Thymus (tissue), 11 donors: Measurements from ENCODE around the gene DNTTIP2. TPM values are rescaled to one million over a fixed set of nuclear protein-coding genes. Genes with fewer than 3 reads are reported as not detected.

ENCODE experiments used
- DNase-seq, 9 donors: peaks; one replicate each; pipeline ENCODE4 v3.0.0-alpha.2; 2013; ENCODE audit warnings: low spot score in 9 of 9, low read depth in 6 of 9, missing footprints in 1 of 9
- H3K27ac ChIP-seq, 2 donors: one replicate each; pipeline ENCODE4 v1.5.1; 2013; ENCODE audit warnings: control low read depth in 1 of 2, low read depth in 1 of 2, low read length in 1 of 2, mild to moderate bottlenecking in 1 of 2, moderate library complexity in 1 of 2
- H3K27me3 ChIP-seq, 2 donors: one replicate each; pipeline ENCODE4 v1.5.1; 2013; ENCODE audit warnings: low read length in 1 of 2; ENCODE audit not compliant: control insufficient read depth in 2 of 2, insufficient read depth in 1 of 2
- H3K36me3 ChIP-seq, 2 donors: one replicate each; pipeline ENCODE4 v1.5.1; 2013; ENCODE audit warnings: low read length in 1 of 2, mild to moderate bottlenecking in 1 of 2, moderate library complexity in 1 of 2; ENCODE audit not compliant: control insufficient read depth in 2 of 2, insufficient read depth in 2 of 2
- H3K4me1 ChIP-seq, 2 donors: one replicate each; pipeline ENCODE4 v1.5.1; 2013; ENCODE audit warnings: low read length in 2 of 2; ENCODE audit not compliant: control insufficient read depth in 2 of 2, insufficient read depth in 2 of 2
- H3K4me3 ChIP-seq, 2 donors: one replicate each; pipeline ENCODE4 v1.5.1; 2013; ENCODE audit warnings: low read length in 2 of 2, control low read depth in 1 of 2, mild to moderate bottlenecking in 1 of 2
- H3K9me3 ChIP-seq, 2 donors: one replicate each; pipeline ENCODE4 v1.5.1; 2013; ENCODE audit warnings: low read length in 1 of 2, mild to moderate bottlenecking in 1 of 2; ENCODE audit not compliant: control insufficient read depth in 2 of 2, insufficient read depth in 1 of 2
- WGBS: extraction: QIAGEN DNeasy Blood & Tissue Kit; methylation state at CpG from one replicate; pipeline ENCODE4 v1.1.7; 2013; 5-methylcytosine and 5-hydroxymethylcytosine counted together
- polyA plus RNA-seq: library from polyadenylated mRNA; stranded (reverse); fragments of 200-250 nt; gene quantifications from one replicate; pipeline ENCODE4 v1.2.3, GENCODE V29; 2013
- total RNA-seq: library from RNA; stranded (reverse); fragments of 120-200 nt; gene quantifications from one replicate; pipeline ENCODE4 v1.2.4, GENCODE V29; 2013
- donor health status: healthy.

DNTTIP2 gene
- total and polyA plus RNA-seq, 2 donors, result 52.5 to 80.6 TPM

DNA sequence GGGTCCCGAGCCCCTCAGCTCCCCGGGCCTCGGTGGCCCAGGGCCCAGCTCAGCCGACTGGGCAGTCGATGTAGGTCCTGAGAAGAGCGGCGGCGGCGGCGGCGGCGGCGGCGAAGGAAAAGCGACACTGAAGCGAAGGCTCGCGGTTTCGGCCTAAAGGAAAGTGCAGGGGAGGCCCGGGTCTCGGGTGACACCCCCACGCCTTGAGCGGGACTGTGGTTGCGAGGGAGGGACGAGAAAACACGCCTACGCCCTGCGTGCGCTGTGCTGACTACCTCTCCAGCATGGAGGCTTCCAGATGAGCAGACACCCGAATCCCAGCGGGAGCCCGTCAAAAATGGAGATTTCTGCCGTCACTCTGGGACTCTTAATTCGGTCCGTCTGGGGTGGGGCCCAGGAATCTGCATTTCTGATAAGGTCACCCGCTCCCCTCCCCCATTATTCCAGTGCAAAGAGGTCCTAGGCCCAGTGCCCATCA lies 31.2 kb downstream of the DNTTIP2 start:
- H3K9me3 ChIP-seq, result peaks cover 0 to 7% of the 10 kb centered on the region in 2 donors
- H3K27ac ChIP-seq, result peak overlapping the region; percentile 81 to 92
- peak overlapping the region; percentile 89 to 93 for H3K4me3 ChIP-seq
- no peaks in the 10 kb centered on the region for H3K36me3 ChIP-seq
- peaks cover 6 to 18% of the 10 kb centered on the region in 2 donors for H3K4me1 ChIP-seq
- under 1% methylated on average over 36 of the region's 36 CpGs for WGBS
- H3K27me3 ChIP-seq, result no peaks in the 10 kb centered on the region
- DNase-seq, result peak in 5 of 9 donors; percentile 21 to 57 (median 36)

DNA sequence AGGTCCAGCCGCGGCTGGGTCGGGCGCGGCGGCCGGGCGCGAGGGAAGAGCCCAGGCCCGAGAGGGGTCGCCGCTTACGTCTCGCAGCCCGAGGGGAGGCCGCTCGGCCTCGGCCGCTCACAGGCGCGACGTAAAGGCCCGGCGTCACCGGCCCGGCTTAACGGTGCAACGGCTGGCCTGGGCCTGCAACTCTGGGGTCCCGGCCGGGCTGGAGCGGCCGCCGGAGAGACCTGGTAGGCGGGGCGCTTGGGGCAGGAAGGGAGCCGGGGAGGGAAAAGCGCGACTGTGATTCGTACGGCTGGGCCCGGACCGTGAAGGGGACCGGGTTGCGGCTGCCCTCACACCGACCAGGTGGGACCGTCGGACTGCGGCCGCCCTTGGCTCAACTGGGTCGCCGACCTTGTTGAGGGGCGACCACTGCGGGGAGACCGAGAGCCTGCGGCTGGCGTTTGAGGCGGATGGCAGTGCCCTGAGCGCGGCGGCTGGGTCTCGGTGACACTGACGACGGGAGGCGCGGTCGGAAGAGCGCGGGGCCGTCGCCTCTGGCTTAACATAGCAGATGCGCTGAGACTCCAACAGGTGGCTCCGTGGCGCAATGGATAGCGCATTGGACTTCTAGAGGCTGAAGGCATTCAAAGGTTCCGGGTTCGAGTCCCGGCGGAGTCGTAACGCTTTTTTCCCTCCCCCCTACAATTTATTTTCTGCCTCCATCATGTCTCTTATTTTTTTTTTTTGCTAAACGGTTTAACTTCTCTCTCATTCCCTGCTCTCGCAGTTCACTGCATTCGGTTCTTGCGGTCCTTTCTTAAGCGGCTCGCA lies 31.8 kb downstream of the DNTTIP2 start:
- peak; percentile 91 to 99 (median 95) for DNase-seq
- WGBS, result under 1% methylated on average over 81 of the region's 86 CpGs
- Histone ChIP-seq H3K27ac (peak overlapping the region; percentile 92 to 96), H3K4me3 (peak overlapping the region; percentile 89 to 93), H3K36me3 (no peaks in the 10 kb centered on the region), H3K4me1 (peaks cover 6 to 18% of the 10 kb centered on the region in 2 donors), H3K27me3 (no peaks in the 10 kb centered on the region), H3K9me3 (peaks cover 0 to 7% of the 10 kb centered on the region in 2 donors)

DNA sequence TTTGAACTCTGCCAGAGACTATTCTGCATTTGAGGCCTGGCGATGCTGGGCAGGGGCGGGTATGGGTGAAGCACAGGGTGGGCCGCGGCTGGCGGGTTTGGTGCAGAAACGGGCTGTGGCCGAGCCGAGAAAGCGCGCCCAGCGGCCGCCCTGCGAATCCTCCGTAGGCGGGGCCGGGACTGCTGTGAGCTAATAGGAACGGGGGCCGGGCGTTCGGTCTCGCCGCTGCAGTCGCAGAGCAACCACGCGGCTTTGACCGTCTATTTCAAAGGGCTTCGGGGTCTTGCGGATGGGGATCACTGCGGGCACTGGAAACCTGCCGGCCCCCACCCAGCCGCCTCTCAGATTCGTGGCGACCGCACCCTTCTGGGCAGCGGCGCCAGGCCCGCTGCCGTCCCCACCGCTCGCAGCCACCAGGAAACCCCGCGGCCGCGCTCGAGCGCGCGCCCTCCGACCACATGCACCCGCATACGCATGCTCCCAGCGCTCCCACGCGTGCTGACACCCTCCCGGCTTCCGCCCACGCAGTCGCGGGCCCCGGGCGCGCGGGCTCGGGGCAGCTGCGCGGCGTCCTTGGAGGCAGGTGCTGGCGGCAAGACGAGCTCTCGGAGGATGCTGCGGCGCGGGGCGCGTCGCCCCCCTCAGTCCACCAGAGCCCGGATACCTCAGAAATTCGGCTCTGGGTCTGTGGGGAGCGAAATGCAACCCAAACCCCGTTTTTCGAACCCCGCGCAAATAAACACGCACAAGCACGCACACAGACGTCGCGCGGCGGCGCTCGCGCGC lies 32.6 kb downstream of the DNTTIP2 start:
- Histone ChIP-seq H3K36me3 (no peaks in the 10 kb centered on the region), H3K4me1 (peaks cover 6 to 18% of the 10 kb centered on the region in 2 donors), H3K27me3 (no peaks in the 10 kb centered on the region), H3K27ac (peak overlapping the region; percentile 81 to 96), H3K9me3 (peaks cover 0 to 7% of the 10 kb centered on the region in 2 donors), H3K4me3 (peak overlapping the region; percentile 89 to 93)
- DNase-seq, result peak in 8 of 9 donors; percentile 50 to 87 (median 63)
- WGBS, result under 1% methylated on average over 94 of the region's 94 CpGs

DNA sequence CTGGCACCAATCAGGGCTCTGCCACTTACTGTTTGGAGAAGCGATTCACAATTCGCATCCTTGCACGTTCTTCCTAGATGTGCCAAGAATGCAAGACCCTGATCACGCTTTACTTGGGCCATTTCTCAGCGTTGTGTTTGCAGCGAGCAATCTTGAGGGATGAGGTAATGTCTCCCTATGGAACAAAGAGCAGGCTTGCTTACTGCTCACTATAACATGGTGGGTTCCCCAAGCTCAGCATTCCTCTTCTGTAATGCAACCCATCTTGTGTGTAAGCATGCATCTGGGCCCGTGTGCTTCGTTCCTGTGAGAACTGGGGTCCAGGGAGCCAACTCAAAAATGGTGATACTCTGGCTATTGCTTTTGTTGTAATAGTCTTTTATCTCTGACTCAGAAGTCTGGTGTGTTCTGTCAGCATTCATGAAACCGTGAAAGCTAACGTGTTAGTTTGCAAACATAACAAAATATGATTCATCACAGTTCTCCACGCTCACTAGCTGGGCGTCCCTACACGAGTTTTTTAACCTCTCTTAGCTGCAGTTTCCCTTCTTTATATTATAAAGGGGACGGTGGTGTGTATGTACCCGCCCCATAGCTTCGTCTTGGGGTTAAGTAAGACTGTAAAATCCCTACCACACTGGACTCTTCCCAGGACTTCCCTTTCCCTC lies 33.3 kb downstream of the DNTTIP2 start:
- whole genome bisulfite sequencing, result 40% methylated on average over 16 of the region's 16 CpGs
- Histone ChIP-seq H3K4me1 (peaks cover 6 to 18% of the 10 kb centered on the region in 2 donors), H3K36me3 (no peaks in the 10 kb centered on the region), H3K4me3 (peak overlapping the region; percentile 89 to 93), H3K27me3 (no peaks in the 10 kb centered on the region), H3K27ac (peak overlapping the region; percentile 81 to 96), H3K9me3 (peaks cover 0 to 6% of the 10 kb centered on the region in 2 donors)
- DNase-seq, result peak in 4 of 9 donors; percentile 5 to 23 (median 14)

DNA sequence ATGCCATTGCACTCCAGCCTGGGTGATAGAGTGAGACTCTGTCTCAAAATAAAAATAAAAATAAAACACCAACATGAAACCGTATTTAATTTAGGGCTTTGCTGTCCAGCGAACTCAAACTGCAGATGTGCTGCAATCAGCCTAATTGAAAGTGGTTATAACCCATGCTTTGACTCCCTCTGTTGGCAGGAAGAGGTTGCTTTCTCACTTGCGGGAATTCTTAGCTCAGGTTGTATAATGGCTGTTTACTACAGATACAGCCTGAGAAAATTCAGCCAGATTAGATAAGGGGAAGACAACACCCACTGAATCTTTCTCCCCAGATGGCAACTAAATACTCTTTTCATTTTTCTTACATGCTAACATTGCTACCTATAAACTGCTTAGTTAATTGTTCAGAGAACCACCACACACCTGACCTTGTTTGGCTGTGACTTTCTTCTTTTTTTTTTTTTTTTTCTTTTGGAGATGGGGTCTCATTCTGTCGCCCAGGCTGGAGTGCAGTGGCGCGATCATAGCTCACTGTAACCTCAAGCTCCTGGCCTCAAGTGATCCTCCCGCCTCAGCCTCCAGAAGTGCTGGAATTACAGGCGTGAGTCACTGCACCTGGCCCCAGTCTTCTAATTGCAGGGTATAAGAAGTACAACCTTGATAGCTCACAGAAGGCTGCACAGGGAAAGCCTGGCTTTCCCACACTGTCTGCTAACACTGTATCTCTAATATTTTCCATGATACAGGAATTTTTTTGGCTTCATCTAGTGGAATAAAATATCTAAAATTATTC lies 34.6 kb downstream of the DNTTIP2 start:
- DNase-seq, result peak in 7 of 9 donors; percentile 46 to 82 (median 63)
- H3K4me3 ChIP-seq, result no peak overlapping the region
- no peaks in the 10 kb centered on the region for H3K9me3 ChIP-seq
- peaks cover 6 to 18% of the 10 kb centered on the region in 2 donors for H3K4me1 ChIP-seq
- no peaks in the 10 kb centered on the region for H3K36me3 ChIP-seq
- 59% methylated on average over 8 of the region's 8 CpGs for WGBS
- no peak overlapping the region for H3K27ac ChIP-seq
- H3K27me3 ChIP-seq, result no peaks in the 10 kb centered on the region

DNA sequence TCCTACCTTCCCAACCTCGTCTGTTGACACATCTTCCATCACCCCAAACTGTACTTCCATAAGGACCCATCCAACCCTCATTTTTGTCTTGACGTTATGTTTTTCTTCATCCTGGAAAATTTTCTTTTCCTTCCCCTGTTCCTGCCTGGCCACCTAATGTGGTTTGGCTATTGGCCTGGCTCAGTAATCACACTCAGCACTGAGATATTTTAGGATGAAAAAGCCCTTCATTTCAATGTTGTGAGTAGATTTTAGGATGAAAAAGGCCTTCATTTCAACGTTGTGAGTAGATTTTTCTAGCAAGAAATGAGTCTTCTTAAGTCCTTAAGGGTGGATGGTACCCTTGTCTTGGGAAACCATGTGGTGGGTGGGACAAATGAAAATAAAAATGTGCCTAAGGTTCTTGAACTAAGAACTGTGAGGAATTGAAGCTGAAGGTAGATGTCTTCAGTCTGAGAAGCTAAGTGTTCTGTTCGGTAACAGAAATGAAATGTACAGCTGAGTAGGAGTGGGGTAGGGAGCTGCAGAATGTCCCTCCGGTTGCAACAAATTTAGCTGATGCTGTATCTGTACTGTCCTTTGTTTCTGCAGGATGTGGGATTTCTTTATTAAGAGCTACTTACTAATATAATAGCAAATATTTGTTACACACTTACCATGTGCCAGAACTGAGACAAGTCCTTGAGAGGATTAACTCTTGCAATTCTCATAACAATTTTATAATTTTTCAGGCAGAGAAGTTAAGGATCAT lies 36.1 kb downstream of the DNTTIP2 start:
- Histone ChIP-seq H3K36me3 (no peaks in the 10 kb centered on the region), H3K9me3 (no peaks in the 10 kb centered on the region), H3K4me1 (peaks cover 4 to 15% of the 10 kb centered on the region in 2 donors), H3K4me3 (no peak overlapping the region), H3K27ac (no peak overlapping the region), H3K27me3 (no peaks in the 10 kb centered on the region)
- DNase-seq, result no peak
- WGBS, result 97% methylated on average over 5 of the region's 5 CpGs

DNA sequence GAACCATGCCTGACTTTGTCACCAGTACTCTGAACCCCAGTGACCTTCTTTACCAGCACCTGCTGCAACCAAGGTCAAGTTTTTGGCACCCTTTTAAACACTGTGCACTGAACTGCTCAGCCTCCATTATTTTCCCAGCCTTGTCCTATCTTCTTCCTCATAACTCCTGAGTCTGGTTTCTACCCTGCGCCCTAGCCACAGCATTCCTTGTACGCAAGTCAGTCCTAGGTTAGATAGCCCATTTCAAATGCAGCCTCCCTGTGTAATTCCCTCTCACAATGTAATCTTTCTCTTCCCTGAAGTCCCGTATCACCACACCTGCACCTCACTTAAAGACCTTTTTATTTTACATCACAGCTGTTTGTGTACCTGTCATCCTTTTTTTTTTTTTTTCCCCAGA lies 37.2 kb downstream of the DNTTIP2 start:
- Histone ChIP-seq H3K27ac (no peak overlapping the region), H3K9me3 (no peaks in the 10 kb centered on the region), H3K4me3 (no peak overlapping the region), H3K36me3 (no peaks in the 10 kb centered on the region), H3K4me1 (peaks cover 0 to 12% of the 10 kb centered on the region in 2 donors), H3K27me3 (no peaks in the 10 kb centered on the region)
- DNase-seq, result no peak
- 97% methylated on average over 3 of the region's 3 CpGs for WGBS
